NCI-H187 treated with DMSO at 0.1 percent for 48 hours (cell line): ENCODE results near the gene FNBP1.
"Not testable (repeated sequence)": the region's sequence is repeated elsewhere in the genome, so short reads cannot be mapped to it uniquely, and the experiment has no call there.

Source experiments
- DNase-seq: peaks from one replicate; lab custom pipeline; 2025; lab: John Stamatoyannopoulos, UW

Gene FNBP1

GRCh38 chr9:129953736-129954135 lies 89.3 kb downstream of the FNBP1 start:
- DNase-seq: no peak

- DNase-seq: no peak
Observed at GRCh38 chr9:129952337-129952736, 90.7 kb downstream of the FNBP1 start.

GRCh38 chr9:129949821-129950220 lies 93.2 kb downstream of the FNBP1 start:
- DNase-seq: no peak

- not testable (repeated sequence) for DNase-seq
Observed at GRCh38 chr9:129948626-129949025, 94.4 kb downstream of the FNBP1 start.

GRCh38 chr9:129946246-129946995 lies 96.6 kb downstream of the FNBP1 start:
- DNase-seq: no peak

GRCh38 chr9:129945314-129945713 lies 97.7 kb downstream of the FNBP1 start:
- no peak for DNase-seq

- DNase-seq: no peak
Observed at GRCh38 chr9:129944506-129945116, 98.4 kb downstream of the FNBP1 start.

- DNase-seq: no peak
Observed at GRCh38 chr9:129939431-129939830, 103.6 kb downstream of the FNBP1 start.

GRCh38 chr9:129938291-129938979 lies 104.6 kb downstream of the FNBP1 start:
- DNase-seq: no peak

GRCh38 chr9:129937879-129938278 lies 105.1 kb downstream of the FNBP1 start:
- not testable (repeated sequence) for DNase-seq

- no peak for DNase-seq
Observed at GRCh38 chr9:129936222-129936621, 106.8 kb downstream of the FNBP1 start.

- DNase-seq: no peak
Observed at GRCh38 chr9:129934780-129935179, 108.2 kb downstream of the FNBP1 start.

GRCh38 chr9:129934041-129934591 lies 108.9 kb downstream of the FNBP1 start:
- no peak for DNase-seq

GRCh38 chr9:129933185-129934040 lies 109.6 kb downstream of the FNBP1 start:
- no peak for DNase-seq

GRCh38 chr9:129932303-129933151 lies 110.5 kb downstream of the FNBP1 start:
- DNase-seq: no peak

- no peak for DNase-seq
Observed at GRCh38 chr9:129930743-129931142, 112.2 kb downstream of the FNBP1 start.

GRCh38 chr9:129929496-129930125 lies 113.4 kb downstream of the FNBP1 start:
- no peak for DNase-seq

GRCh38 chr9:129923589-129923988 lies 119.4 kb downstream of the FNBP1 start:
- no peak for DNase-seq

- no peak for DNase-seq
Observed at GRCh38 chr9:129921905-129922304, 121.1 kb downstream of the FNBP1 start.

- DNase-seq: no peak
Observed at GRCh38 chr9:129919841-129920240, 123.1 kb downstream of the FNBP1 start.
